Measurements from ENCODE around the gene SVOP.

DNA sequence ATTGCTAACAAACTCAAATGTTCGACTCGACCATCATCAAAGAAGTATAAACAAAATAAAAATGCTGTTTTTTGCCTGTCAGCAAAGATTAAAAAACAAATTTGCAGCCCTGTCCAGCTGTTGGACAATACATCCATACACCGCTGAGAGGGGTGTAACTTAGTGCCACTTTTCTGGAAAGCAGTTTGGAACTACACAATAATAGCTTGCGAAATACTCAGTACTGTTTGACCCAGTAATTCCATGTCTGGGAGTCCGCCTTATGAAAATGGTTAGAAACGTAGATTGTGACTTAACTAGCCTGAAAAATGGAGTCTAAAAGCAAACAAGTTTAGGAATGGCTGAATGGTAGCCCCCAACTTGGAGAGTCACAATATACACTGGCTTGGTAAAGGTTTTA, 37.9 kb upstream of the SVOP start:
- TF ChIP-seq, protein P1, sequence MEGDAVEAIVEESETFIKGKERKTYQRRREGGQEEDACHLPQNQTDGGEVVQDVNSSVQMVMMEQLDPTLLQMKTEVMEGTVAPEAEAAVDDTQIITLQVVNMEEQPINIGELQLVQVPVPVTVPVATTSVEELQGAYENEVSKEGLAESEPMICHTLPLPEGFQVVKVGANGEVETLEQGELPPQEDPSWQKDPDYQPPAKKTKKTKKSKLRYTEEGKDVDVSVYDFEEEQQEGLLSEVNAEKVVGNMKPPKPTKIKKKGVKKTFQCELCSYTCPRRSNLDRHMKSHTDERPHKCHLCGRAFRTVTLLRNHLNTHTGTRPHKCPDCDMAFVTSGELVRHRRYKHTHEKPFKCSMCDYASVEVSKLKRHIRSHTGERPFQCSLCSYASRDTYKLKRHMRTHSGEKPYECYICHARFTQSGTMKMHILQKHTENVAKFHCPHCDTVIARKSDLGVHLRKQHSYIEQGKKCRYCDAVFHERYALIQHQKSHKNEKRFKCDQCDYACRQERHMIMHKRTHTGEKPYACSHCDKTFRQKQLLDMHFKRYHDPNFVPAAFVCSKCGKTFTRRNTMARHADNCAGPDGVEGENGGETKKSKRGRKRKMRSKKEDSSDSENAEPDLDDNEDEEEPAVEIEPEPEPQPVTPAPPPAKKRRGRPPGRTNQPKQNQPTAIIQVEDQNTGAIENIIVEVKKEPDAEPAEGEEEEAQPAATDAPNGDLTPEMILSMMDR (IDR thresholded peaks at IDR 0.05): no peak
- no peak for TF ChIP-seq POLR2A (IDR thresholded peaks at IDR 0.05)
